Measurements from ENCODE around the gene KDM3A.

- TF ChIP-seq, protein P1, sequence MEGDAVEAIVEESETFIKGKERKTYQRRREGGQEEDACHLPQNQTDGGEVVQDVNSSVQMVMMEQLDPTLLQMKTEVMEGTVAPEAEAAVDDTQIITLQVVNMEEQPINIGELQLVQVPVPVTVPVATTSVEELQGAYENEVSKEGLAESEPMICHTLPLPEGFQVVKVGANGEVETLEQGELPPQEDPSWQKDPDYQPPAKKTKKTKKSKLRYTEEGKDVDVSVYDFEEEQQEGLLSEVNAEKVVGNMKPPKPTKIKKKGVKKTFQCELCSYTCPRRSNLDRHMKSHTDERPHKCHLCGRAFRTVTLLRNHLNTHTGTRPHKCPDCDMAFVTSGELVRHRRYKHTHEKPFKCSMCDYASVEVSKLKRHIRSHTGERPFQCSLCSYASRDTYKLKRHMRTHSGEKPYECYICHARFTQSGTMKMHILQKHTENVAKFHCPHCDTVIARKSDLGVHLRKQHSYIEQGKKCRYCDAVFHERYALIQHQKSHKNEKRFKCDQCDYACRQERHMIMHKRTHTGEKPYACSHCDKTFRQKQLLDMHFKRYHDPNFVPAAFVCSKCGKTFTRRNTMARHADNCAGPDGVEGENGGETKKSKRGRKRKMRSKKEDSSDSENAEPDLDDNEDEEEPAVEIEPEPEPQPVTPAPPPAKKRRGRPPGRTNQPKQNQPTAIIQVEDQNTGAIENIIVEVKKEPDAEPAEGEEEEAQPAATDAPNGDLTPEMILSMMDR (IDR thresholded peaks at IDR 0.05) = no peak
- TF ChIP-seq, protein P2, sequence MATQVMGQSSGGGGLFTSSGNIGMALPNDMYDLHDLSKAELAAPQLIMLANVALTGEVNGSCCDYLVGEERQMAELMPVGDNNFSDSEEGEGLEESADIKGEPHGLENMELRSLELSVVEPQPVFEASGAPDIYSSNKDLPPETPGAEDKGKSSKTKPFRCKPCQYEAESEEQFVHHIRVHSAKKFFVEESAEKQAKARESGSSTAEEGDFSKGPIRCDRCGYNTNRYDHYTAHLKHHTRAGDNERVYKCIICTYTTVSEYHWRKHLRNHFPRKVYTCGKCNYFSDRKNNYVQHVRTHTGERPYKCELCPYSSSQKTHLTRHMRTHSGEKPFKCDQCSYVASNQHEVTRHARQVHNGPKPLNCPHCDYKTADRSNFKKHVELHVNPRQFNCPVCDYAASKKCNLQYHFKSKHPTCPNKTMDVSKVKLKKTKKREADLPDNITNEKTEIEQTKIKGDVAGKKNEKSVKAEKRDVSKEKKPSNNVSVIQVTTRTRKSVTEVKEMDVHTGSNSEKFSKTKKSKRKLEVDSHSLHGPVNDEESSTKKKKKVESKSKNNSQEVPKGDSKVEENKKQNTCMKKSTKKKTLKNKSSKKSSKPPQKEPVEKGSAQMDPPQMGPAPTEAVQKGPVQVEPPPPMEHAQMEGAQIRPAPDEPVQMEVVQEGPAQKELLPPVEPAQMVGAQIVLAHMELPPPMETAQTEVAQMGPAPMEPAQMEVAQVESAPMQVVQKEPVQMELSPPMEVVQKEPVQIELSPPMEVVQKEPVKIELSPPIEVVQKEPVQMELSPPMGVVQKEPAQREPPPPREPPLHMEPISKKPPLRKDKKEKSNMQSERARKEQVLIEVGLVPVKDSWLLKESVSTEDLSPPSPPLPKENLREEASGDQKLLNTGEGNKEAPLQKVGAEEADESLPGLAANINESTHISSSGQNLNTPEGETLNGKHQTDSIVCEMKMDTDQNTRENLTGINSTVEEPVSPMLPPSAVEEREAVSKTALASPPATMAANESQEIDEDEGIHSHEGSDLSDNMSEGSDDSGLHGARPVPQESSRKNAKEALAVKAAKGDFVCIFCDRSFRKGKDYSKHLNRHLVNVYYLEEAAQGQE (IDR thresholded peaks at IDR 0.05; ENCODE audit: insufficient read depth in 1 of 2, low read depth in 2 of 2, low read length in 1 of 2) = no peak
- TF ChIP-seq POLR2AphosphoS5 (IDR thresholded peaks at IDR 0.05; ENCODE audit: low read depth, low read length) (no peak), SIN3A (IDR thresholded peaks at IDR 0.05; ENCODE audit: borderline replicate concordance, insufficient read depth, low read depth, low read length) (no peak), TCF7L2 (IDR thresholded peaks at IDR 0.05; ENCODE audit: low read depth, low read length) (no peak)
Measured at GRCh38 chr2:86498468-86499260, 57.5 kb downstream of the KDM3A start.
